GM23338 (cell line): ENCODE measurements around the gene PPP2R5B. TPM values are rescaled to one million over a fixed set of nuclear protein-coding genes. Genes with fewer than 3 reads are reported as not detected.

Experiments
- ATAC-seq: fragments of 200-7000 bp; cut with Tn5 transposase; 3 replicates; pipeline ENCODE4 v1.9.1; 2020
- DNase-seq: peaks from one replicate; pipeline ENCODE4 v3.0.0-alpha.2; 2015; ENCODE audit warnings: low spot score
- H2AFZ ChIP-seq: fragments of 200-600 bp; sonication (generic); 2 replicates; pipeline ENCODE4 v1.8.0; 2016; ENCODE audit warnings: antibody characterized with exemption, mild to moderate bottlenecking, moderate library complexity
- H3F3A ChIP-seq: fragments of 200-600 bp; sonication (generic); replicated peaks from 2 replicates; pipeline ENCODE4 v1.8.0; 2017; ENCODE audit warnings: antibody characterized with exemption, mixed run types, low read depth
- H3K27ac ChIP-seq: fragments of 200-600 bp; sonication (generic); 2 replicates; pipeline ENCODE4 v1.6.1; 2016; ENCODE audit warnings: low read depth
- H3K27me3 ChIP-seq: fragments of 200-600 bp; sonication (generic); 2 replicates; pipeline ENCODE4 v1.8.0; 2016; ENCODE audit warnings: mild to moderate bottlenecking, mixed run types, moderate library complexity; ENCODE audit not compliant: insufficient read depth
- H3K36me3 ChIP-seq: fragments of 200-600 bp; sonication (generic); 2 replicates; pipeline ENCODE4 v1.8.0; 2016; ENCODE audit warnings: mild to moderate bottlenecking; ENCODE audit not compliant: insufficient read depth
- H3K4me1 ChIP-seq: fragments of 200-600 bp; sonication (generic); 2 replicates; pipeline ENCODE4 v1.8.0; 2016; ENCODE audit warnings: mild to moderate bottlenecking, moderate library complexity; ENCODE audit not compliant: insufficient read depth
- H3K4me2 ChIP-seq: fragments of 200-600 bp; sonication (generic); 2 replicates; pipeline ENCODE4 v1.7.1; 2017; ENCODE audit warnings: mixed run types
- H3K4me3 ChIP-seq: fragments of 200-600 bp; sonication (generic); 2 replicates; pipeline ENCODE4 v1.6.1; 2016; ENCODE audit warnings: mixed run types
- H3K79me2 ChIP-seq: fragments of 200-600 bp; sonication (generic); replicated peaks from 2 replicates; pipeline ENCODE4 v1.8.0; 2017; ENCODE audit warnings: mild to moderate bottlenecking; ENCODE audit not compliant: insufficient read depth
- H3K9me2 ChIP-seq: fragments of 200-600 bp; sonication (generic); 2 replicates; pipeline ENCODE4 v1.8.0; 2017; ENCODE audit not compliant: insufficient read depth
- H4K20me1 ChIP-seq: fragments of 200-600 bp; sonication (generic); replicated peaks from 2 replicates; pipeline ENCODE4 v1.8.0; 2017; ENCODE audit warnings: mild to moderate bottlenecking; ENCODE audit not compliant: insufficient read depth
- H3K27ac Mint-ChIP-seq: 2 replicates; pipeline ENCODE4 v1.8.0; 2020; ENCODE audit warnings: inconsistent platforms, mild to moderate bottlenecking, moderate library complexity, mixed read lengths
- H3K27me3 Mint-ChIP-seq: 3 replicates; pipeline ENCODE4 v1.8.0; 2022; ENCODE audit warnings: low read depth, mild to moderate bottlenecking, moderate library complexity, mixed read lengths, inconsistent platforms; ENCODE audit not compliant: insufficient read depth, poor library complexity
- H3K36me3 Mint-ChIP-seq: 3 replicates; pipeline ENCODE4 v1.8.0; 2021; ENCODE audit warnings: low read depth, mild to moderate bottlenecking, inconsistent platforms, moderate library complexity, mixed read lengths
- H3K4me1 Mint-ChIP-seq: 3 replicates; pipeline ENCODE4 v1.8.0; 2020; ENCODE audit warnings: mild to moderate bottlenecking, inconsistent platforms, mixed read lengths
- H3K4me3 Mint-ChIP-seq: 3 replicates; pipeline ENCODE4 v1.8.0; 2021; ENCODE audit warnings: moderate library complexity, mild to moderate bottlenecking, inconsistent platforms, mixed read lengths
- H3K9me3 Mint-ChIP-seq: 3 replicates; pipeline ENCODE4 v1.8.0; 2020; ENCODE audit warnings: moderate library complexity, mild to moderate bottlenecking, inconsistent platforms, mixed read lengths
- EZH2phosphoT487 ChIP-seq: fragments of 200-600 bp; sonication (generic); IDR thresholded peaks from one replicate; pipeline ENCODE4 v1.8.1; 2018; ENCODE audit warnings: antibody characterized with exemption; ENCODE audit not compliant: unreplicated experiment
- JUNB ChIP-seq: IDR thresholded peaks from one replicate; pipeline ENCODE4 v1.6.1; 2016; ENCODE audit warnings: antibody characterized with exemption; ENCODE audit not compliant: unreplicated experiment
- POLR2AphosphoS5 ChIP-seq: IDR thresholded peaks from 2 replicates; pipeline ENCODE4 v1.6.1; 2016; ENCODE audit warnings: antibody characterized with exemption, low read depth
- STAT1 ChIP-seq: IDR thresholded peaks from one replicate; pipeline ENCODE4 v1.6.1; 2016; ENCODE audit warnings: antibody characterized with exemption; ENCODE audit not compliant: unreplicated experiment
- ZNF114 ChIP-seq: fragments of 250-450 bp; sonication (Bioruptor Pico); IDR thresholded peaks from 2 replicates; pipeline ENCODE4 v1.5.0; 2020; ENCODE audit warnings: mild to moderate bottlenecking, moderate library complexity
- ZNF331 ChIP-seq: fragments of 250-450 bp; sonication (Bioruptor Pico); IDR thresholded peaks from 2 replicates; pipeline ENCODE4 v1.5.0; 2020; ENCODE audit warnings: low read depth, mild to moderate bottlenecking, moderate library complexity
- polyA plus RNA-seq: library from polyadenylated mRNA; unstranded; fragments of >200 nt; fragmentation: Nextera tagmentation; extraction: Ambion mirVana; gene quantifications from 2 replicates; pipeline ENCODE4 v1.2.1, GENCODE V29; 2016
- total RNA-seq: library from RNA; depleted of rRNA; stranded (reverse); fragments of >200 nt; shearing (Covaris generic); gene quantifications from 2 replicates; pipeline ENCODE4 v1.2.3, GENCODE V29; 2014
- TF ChIP-seq, protein P1 (sequence below): fragments of 250-450 bp; sonication (Bioruptor Pico); IDR thresholded peaks from 2 replicates; pipeline ENCODE4 v1.5.0; 2020; ENCODE audit warnings: mild to moderate bottlenecking, moderate library complexity
- TF ChIP-seq, protein P2 (sequence below), 2 experiments: fragments of 200-600 bp in 1 of 2; sonication (generic) in 1 of 2; conservative IDR thresholded peaks; 2 replicates each; pipeline versions ENCODE4 v1.5.1 to v1.6.1; 2016 to 2017; ENCODE audit warnings: antibody characterized with exemption in 2 of 2, low read depth in 2 of 2, mild to moderate bottlenecking in 2 of 2, moderate library complexity in 1 of 2

Gene PPP2R5B
- total and polyA plus RNA-seq, 2 experiments from 2014 or later = 2.8 to 5.8 TPM

- no peaks in the 10 kb centered on the region for H3K9me3 Mint-ChIP-seq
- Histone ChIP-seq H3K27me3 (no peaks in the 10 kb centered on the region), H3K79me2 (no peaks in the 10 kb centered on the region; the same call in 1 of the 2 replicates), H3K4me2 (peak within 1 kb of the TSS; percentile 84), H2AFZ (peak within 1 kb of the TSS; percentile 1; the same call in 1 of the 2 replicates), H3K27ac (peak within 1 kb of the TSS; percentile 6), H3F3A (no peaks in the 10 kb centered on the region), H4K20me1 (no peaks in the 10 kb centered on the region), H3K36me3 (no peaks in the 10 kb centered on the region), H3K4me3 (peak within 1 kb of the TSS; percentile 70), H3K4me1 (peaks cover 8% of the 10 kb centered on the region), H3K9me2 (no peaks in the 10 kb centered on the region)
- TF ChIP-seq JUNB (no peak), POLR2AphosphoS5 (peak; percentile 76)
- H3K36me3 Mint-ChIP-seq = no peaks in the 10 kb centered on the region
- peaks cover 17% of the 10 kb centered on the region for H3K4me1 Mint-ChIP-seq
- peak; percentile 95 for ATAC-seq
- H3K4me3 Mint-ChIP-seq = peak within 1 kb of the TSS; percentile 91
- peak within 1 kb of the TSS; percentile 96 for H3K27ac Mint-ChIP-seq
- DNase-seq = peak; percentile 99
- peaks cover 7% of the 10 kb centered on the region for H3K27me3 Mint-ChIP-seq
These were observed 7.5 kb upstream of the PPP2R5B start, which contains the start of gene ATG2A for GRCh38 chr11:64916775-64917662. ATG2A (minus strand) TSS chr11:64917209; CDS start chr11:64917135, 74 bp downstream.

DNA sequence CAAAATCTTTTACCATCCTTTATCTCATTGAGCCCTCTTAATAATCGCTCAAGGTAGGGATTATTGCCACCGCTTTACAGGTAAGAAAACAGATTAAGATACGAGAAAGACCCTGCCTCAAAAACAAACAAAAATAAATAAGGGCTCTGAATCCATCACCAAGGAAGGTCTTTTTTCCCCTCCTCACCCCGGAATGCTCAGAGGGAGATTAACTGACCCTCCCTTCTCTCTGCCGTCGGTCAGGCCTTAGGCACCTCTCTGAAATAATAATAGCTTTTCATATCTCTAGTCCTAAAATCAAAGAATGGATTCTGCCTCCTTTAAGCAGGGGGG is 6.9 kb upstream of the PPP2R5B start:
- H3K4me2 ChIP-seq = peak overlapping the region; percentile 69
- ATAC-seq (no peak), DNase-seq (peak; percentile 30)
- no peaks in the 10 kb centered on the region for H4K20me1 ChIP-seq
- Mint-ChIP-seq H3K4me1 (peaks cover 17% of the 10 kb centered on the region), H3K9me3 (no peaks in the 10 kb centered on the region), H3K4me3 (peak overlapping the region; percentile 91), H3K27ac (peak overlapping the region; percentile 96), H3K36me3 (no peaks in the 10 kb centered on the region), H3K27me3 (peaks cover 7% of the 10 kb centered on the region)
- H3K27ac ChIP-seq = peak overlapping the region; percentile 6
- peaks cover 8% of the 10 kb centered on the region for H3K4me1 ChIP-seq
- peak overlapping the region; percentile 47 for H3K4me3 ChIP-seq
- H3F3A ChIP-seq = no peaks in the 10 kb centered on the region
- no peaks in the 10 kb centered on the region; the same call in 1 of the 2 replicates for H3K79me2 ChIP-seq
- no peaks in the 10 kb centered on the region for H3K27me3 ChIP-seq
- H2AFZ ChIP-seq = peak overlapping the region; percentile 1; the same call in 1 of the 2 replicates
- no peaks in the 10 kb centered on the region for H3K9me2 ChIP-seq
- no peaks in the 10 kb centered on the region for H3K36me3 ChIP-seq
- TF ChIP-seq, protein P1, sequence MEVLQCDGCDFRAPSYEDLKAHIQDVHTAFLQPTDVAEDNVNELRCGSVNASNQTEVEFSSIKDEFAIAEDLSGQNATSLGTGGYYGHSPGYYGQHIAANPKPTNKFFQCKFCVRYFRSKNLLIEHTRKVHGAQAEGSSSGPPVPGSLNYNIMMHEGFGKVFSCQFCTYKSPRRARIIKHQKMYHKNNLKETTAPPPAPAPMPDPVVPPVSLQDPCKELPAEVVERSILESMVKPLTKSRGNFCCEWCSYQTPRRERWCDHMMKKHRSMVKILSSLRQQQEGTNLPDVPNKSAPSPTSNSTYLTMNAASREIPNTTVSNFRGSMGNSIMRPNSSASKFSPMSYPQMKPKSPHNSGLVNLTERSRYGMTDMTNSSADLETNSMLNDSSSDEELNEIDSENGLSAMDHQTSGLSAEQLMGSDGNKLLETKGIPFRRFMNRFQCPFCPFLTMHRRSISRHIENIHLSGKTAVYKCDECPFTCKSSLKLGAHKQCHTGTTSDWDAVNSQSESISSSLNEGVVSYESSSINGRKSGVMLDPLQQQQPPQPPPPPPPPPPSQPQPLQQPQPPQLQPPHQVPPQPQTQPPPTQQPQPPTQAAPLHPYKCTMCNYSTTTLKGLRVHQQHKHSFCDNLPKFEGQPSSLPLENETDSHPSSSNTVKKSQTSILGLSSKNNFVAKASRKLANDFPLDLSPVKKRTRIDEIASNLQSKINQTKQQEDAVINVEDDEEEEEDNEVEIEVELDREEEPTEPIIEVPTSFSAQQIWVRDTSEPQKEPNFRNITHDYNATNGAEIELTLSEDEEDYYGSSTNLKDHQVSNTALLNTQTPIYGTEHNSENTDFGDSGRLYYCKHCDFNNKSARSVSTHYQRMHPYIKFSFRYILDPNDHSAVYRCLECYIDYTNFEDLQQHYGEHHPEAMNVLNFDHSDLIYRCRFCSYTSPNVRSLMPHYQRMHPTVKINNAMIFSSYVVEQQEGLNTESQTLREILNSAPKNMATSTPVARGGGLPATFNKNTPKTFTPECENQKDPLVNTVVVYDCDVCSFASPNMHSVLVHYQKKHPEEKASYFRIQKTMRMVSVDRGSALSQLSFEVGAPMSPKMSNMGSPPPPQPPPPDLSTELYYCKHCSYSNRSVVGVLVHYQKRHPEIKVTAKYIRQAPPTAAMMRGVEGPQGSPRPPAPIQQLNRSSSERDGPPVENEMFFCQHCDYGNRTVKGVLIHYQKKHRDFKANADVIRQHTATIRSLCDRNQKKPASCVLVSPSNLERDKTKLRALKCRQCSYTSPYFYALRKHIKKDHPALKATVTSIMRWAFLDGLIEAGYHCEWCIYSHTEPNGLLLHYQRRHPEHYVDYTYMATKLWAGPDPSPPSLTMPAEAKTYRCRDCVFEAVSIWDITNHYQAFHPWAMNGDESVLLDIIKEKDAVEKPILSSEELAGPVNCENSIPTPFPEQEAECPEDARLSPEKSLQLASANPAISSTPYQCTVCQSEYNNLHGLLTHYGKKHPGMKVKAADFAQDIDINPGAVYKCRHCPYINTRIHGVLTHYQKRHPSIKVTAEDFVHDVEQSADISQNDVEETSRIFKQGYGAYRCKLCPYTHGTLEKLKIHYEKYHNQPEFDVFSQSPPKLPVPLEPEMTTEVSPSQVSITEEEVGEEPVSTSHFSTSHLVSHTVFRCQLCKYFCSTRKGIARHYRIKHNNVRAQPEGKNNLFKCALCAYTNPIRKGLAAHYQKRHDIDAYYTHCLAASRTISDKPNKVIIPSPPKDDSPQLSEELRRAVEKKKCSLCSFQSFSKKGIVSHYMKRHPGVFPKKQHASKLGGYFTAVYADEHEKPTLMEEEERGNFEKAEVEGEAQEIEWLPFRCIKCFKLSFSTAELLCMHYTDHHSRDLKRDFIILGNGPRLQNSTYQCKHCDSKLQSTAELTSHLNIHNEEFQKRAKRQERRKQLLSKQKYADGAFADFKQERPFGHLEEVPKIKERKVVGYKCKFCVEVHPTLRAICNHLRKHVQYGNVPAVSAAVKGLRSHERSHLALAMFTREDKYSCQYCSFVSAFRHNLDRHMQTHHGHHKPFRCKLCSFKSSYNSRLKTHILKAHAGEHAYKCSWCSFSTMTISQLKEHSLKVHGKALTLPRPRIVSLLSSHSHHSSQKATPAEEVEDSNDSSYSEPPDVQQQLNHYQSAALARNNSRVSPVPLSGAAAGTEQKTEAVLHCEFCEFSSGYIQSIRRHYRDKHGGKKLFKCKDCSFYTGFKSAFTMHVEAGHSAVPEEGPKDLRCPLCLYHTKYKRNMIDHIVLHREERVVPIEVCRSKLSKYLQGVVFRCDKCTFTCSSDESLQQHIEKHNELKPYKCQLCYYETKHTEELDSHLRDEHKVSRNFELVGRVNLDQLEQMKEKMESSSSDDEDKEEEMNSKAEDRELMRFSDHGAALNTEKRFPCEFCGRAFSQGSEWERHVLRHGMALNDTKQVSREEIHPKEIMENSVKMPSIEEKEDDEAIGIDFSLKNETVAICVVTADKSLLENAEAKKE (CRISPR knock-in tag) = no peak
- TF ChIP-seq ZNF114 (no peak), EZH2phosphoT487 (no peak), JUNB (no peak), ZNF331 (CRISPR knock-in tag) (no peak), POLR2AphosphoS5 (no peak), STAT1 (no peak)
- TF ChIP-seq, protein P2, sequence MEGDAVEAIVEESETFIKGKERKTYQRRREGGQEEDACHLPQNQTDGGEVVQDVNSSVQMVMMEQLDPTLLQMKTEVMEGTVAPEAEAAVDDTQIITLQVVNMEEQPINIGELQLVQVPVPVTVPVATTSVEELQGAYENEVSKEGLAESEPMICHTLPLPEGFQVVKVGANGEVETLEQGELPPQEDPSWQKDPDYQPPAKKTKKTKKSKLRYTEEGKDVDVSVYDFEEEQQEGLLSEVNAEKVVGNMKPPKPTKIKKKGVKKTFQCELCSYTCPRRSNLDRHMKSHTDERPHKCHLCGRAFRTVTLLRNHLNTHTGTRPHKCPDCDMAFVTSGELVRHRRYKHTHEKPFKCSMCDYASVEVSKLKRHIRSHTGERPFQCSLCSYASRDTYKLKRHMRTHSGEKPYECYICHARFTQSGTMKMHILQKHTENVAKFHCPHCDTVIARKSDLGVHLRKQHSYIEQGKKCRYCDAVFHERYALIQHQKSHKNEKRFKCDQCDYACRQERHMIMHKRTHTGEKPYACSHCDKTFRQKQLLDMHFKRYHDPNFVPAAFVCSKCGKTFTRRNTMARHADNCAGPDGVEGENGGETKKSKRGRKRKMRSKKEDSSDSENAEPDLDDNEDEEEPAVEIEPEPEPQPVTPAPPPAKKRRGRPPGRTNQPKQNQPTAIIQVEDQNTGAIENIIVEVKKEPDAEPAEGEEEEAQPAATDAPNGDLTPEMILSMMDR (conservative IDR thresholded peaks at IDR 0.05; ENCODE audit: low read depth in 2 of 2) = no peak
